Endothelial cell of umbilical vein (primary cell): Measurements from ENCODE around the gene C16orf95. TPM values are rescaled to one million over a fixed set of nuclear protein-coding genes. Genes with fewer than 3 reads are reported as not detected.

Experiments
- BruUV-seq: library from RNA; stranded (reverse); fragments of 400-500 nt; replicated peaks from 2 replicates; lab custom pipeline; 2021; lab: Mats Ljungman, UMichigan
- CTCF ChIA-PET: fragments of 300-600, 350-600 bp; sonication (Branson Sonifier 250); formaldehyde crosslinking; loops from one replicate; lab custom pipeline; 2021; ENCODE audit warnings: antibody characterized with exemption, inconsistent platforms; lab: Charles Lee
- POLR2A ChIA-PET: fragments of 300-600, 350-600 bp; sonication (Branson Sonifier 250); formaldehyde crosslinking; loops from one replicate; lab custom pipeline; 2021; ENCODE audit warnings: antibody characterized with exemption, inconsistent platforms; lab: Charles Lee
- DNase-seq: peaks from one replicate; pipeline ENCODE4 v3.0.0-alpha.2; 2011; ENCODE audit warnings: low read depth, low spot score
- FAIRE-seq: peaks from 2 replicates; lab custom pipeline; 2011; peaks lifted over from hg19 to GRCh38; lab: Jason Lieb, UNC
- H2AFZ ChIP-seq: 2 replicates; pipeline ENCODE4 v1.6.0; 2012; ENCODE audit warnings: low read depth, low read length, control low read depth, inconsistent platforms
- H3K27ac ChIP-seq: 2 replicates; pipeline ENCODE4 v1.5.1; 2011; ENCODE audit warnings: low read depth, mild to moderate bottlenecking, control low read depth, low read length, moderate library complexity; ENCODE audit not compliant: insufficient read depth
- H3K27me3 ChIP-seq, 2 experiments: 2 replicates each; pipeline versions ENCODE4 v1.6.0 to v1.6.1; 2011; ENCODE audit warnings: low read length in 2 of 2, mixed read lengths in 1 of 2; ENCODE audit not compliant: control insufficient read depth in 2 of 2, insufficient read depth in 2 of 2
- H3K36me3 ChIP-seq, 2 experiments: 2 replicates in 1 of 2; 3 replicates in 1 of 2; pipeline ENCODE4 v1.5.1; 2011; ENCODE audit warnings: low read length in 2 of 2, mild to moderate bottlenecking in 1 of 2, moderate library complexity in 1 of 2; ENCODE audit not compliant: control insufficient read depth in 2 of 2, insufficient read depth in 2 of 2; ENCODE audit errors: extremely low read depth in 1 of 2
- H3K4me1 ChIP-seq: 3 replicates; pipeline ENCODE4 v1.5.1; 2011; ENCODE audit warnings: mild to moderate bottlenecking, low read length; ENCODE audit not compliant: control insufficient read depth, insufficient read depth; ENCODE audit errors: extremely low read depth
- H3K4me2 ChIP-seq: 2 replicates; pipeline ENCODE4 v1.6.1; 2011; ENCODE audit warnings: low read length, control low read depth, mixed read lengths; ENCODE audit not compliant: insufficient read depth
- H3K4me3 ChIP-seq, 3 experiments: fragments of 200-600 bp in 1 of 3; sonication (generic), shearing (Covaris generic) in 1 of 3; replicated peaks in 1 of 3; 2 replicates each; pipeline ENCODE4 v1.5.1; 2011 to 2016; ENCODE audit warnings: control low read depth in 3 of 3, low read length in 3 of 3, mild to moderate bottlenecking in 2 of 3, inconsistent platforms in 1 of 3, low read depth in 1 of 3, moderate library complexity in 1 of 3; ENCODE audit not compliant: insufficient read depth in 1 of 3
- H3K79me2 ChIP-seq: 2 replicates; pipeline ENCODE4 v1.6.0; 2012; ENCODE audit warnings: low read length, inconsistent platforms; ENCODE audit not compliant: control insufficient read depth, insufficient read depth
- H3K9ac ChIP-seq: replicated peaks from 2 replicates; pipeline ENCODE3; 2011; ENCODE audit warnings: low read length, control low read depth; ENCODE audit not compliant: insufficient read depth; ENCODE audit errors: extremely low read depth
- H3K9me1 ChIP-seq: replicated peaks from 3 replicates; pipeline ENCODE4 v1.6.0; 2011; ENCODE audit warnings: mild to moderate bottlenecking, low read length; ENCODE audit not compliant: control insufficient read depth, insufficient read depth; ENCODE audit errors: extremely low read depth
- H3K9me3 ChIP-seq: replicated peaks from 2 replicates; pipeline ENCODE4 v1.5.1; 2012; ENCODE audit warnings: low read length, inconsistent platforms; ENCODE audit not compliant: control insufficient read depth, insufficient read depth
- H4K20me1 ChIP-seq: replicated peaks from 2 replicates; pipeline ENCODE3; 2011; ENCODE audit warnings: mild to moderate bottlenecking, low read length; ENCODE audit not compliant: control insufficient read depth, insufficient read depth; ENCODE audit errors: extremely low read depth
- CTCF ChIP-seq, 2 donors: IDR thresholded peaks; 1 replicate in 1 of 2; 2 replicates in 1 of 2; pipeline ENCODE4 v1.5.1; 2011; ENCODE audit warnings: low read length in 2 of 2, mild to moderate bottlenecking in 2 of 2, moderate library complexity in 2 of 2, control low read depth in 1 of 2, inconsistent platforms in 1 of 2, low read depth in 1 of 2; ENCODE audit not compliant: insufficient read depth in 1 of 2; ENCODE audit errors: extremely low read depth in 1 of 2
- EZH2 ChIP-seq: IDR thresholded peaks from 2 replicates; pipeline ENCODE4 v1.6.1; 2012; ENCODE audit warnings: borderline replicate concordance, low read depth, mild to moderate bottlenecking, moderate library complexity, low read length, inconsistent platforms; ENCODE audit not compliant: severe bottlenecking
- FOS ChIP-seq: IDR thresholded peaks from 2 replicates; pipeline ENCODE4 v1.6.1; 2011; ENCODE audit warnings: mild to moderate bottlenecking, low read length, moderate library complexity, borderline replicate concordance; ENCODE audit not compliant: insufficient read depth
- GATA2 ChIP-seq: IDR thresholded peaks from 2 replicates; pipeline ENCODE4 v1.7.0; 2011; ENCODE audit warnings: low read depth, mild to moderate bottlenecking, moderate library complexity, mixed read lengths, low read length; ENCODE audit not compliant: insufficient read length, insufficient read depth
- JUN ChIP-seq: IDR thresholded peaks from 2 replicates; pipeline ENCODE4 v1.6.1; 2011; ENCODE audit warnings: borderline replicate concordance, low read depth; ENCODE audit not compliant: insufficient read length, insufficient read depth
- MAX ChIP-seq: IDR thresholded peaks from 2 replicates; pipeline ENCODE4 v1.6.1; 2011; ENCODE audit not compliant: insufficient read depth, insufficient read length
- MYC ChIP-seq: IDR thresholded peaks from one replicate; pipeline ENCODE4 v1.6.1; 2011; ENCODE audit warnings: mild to moderate bottlenecking, low read depth, low read length
- POLR2A ChIP-seq: IDR thresholded peaks from 2 replicates; pipeline ENCODE4 v1.6.1; 2012; ENCODE audit warnings: low read depth, mild to moderate bottlenecking, control low read depth, low read length
- POLR2AphosphoS5 ChIP-seq: IDR thresholded peaks from 2 replicates; pipeline ENCODE4 v1.6.1; 2012; ENCODE audit warnings: low read depth, mild to moderate bottlenecking, control low read depth, low read length, moderate library complexity; ENCODE audit not compliant: insufficient read depth
- dilution Hi-C: fragments of 300-500 bp; cut with MboI; formaldehyde crosslinking; loops from one replicate; pipeline ENCODE4 v1.15.0; 2019; ENCODE audit warnings: low sequenced_read_pairs; ENCODE audit not compliant: extremely low pct_ligation_motif_present
- intact Hi-C: fragments of 100-400 bp; cut with micrococcal nuclease; formaldehyde crosslinking; loops from one replicate; pipeline ENCODE4 v1.10.0; 2022
- polyA plus RNA-seq, 4 experiments: library from polyadenylated mRNA; depleted of rRNA in 3 of 4; stranded (reverse) in 3 of 4; unstranded in 1 of 4; fragments of >200 nt; gene quantifications; 2 replicates each; pipeline versions ENCODE4 v1.2.1 to v1.2.3, GENCODE V29; 2011 to 2012; ENCODE audit warnings: missing spikeins in 1 of 4
- total RNA-seq: library from RNA; stranded (reverse); gene quantifications from 2 replicates; pipeline ENCODE4 v1.2.3, GENCODE V29; 2021

The C16orf95 gene
- total and polyA plus RNA-seq, 2 donors (not counting 3 experiments of a cell fraction or from before 2014, with no cell fraction given) = 4.0 to 6.6 TPM

GRCh38 chr16:87346517-87347060 is 29.4 kb upstream of the C16orf95 start:
- dilution Hi-C loops (no loop called here), intact Hi-C loops (no loop called here)
- Histone ChIP-seq H3K4me2 (no peak overlapping the region), H3K9me3 (no peaks in the 10 kb centered on the region), H3K27me3 (no peaks in the 10 kb centered on the region), H3K79me2 (peaks cover 1% of the 10 kb centered on the region), H3K9ac (no peak overlapping the region), H3K9me1 (no peaks in the 10 kb centered on the region), H3K27ac (no peak overlapping the region), H3K36me3 (peaks cover 3 to 18% of the 10 kb centered on the region in 2 experiments), H2AFZ (no peak overlapping the region), H3K4me3 (no peak overlapping the region), H3K4me1 (peaks cover 7% of the 10 kb centered on the region), H4K20me1 (no peaks in the 10 kb centered on the region)
- FAIRE-seq (no peak), DNase-seq (no peak)
- TF ChIP-seq GATA2 (no peak), CTCF (IDR thresholded peaks at IDR 0.05; ENCODE audit: extremely low read depth in 1 of 2, insufficient read depth in 1 of 2, low read depth in 1 of 2, low read length in 2 of 2) (no peak), POLR2AphosphoS5 (no peak), FOS (no peak), EZH2 (no peak), JUN (no peak), POLR2A (no peak), MYC (no peak), MAX (no peak)
- CTCF ChIA-PET = no interaction called here
- POLR2A ChIA-PET = no interaction called here
- no TSS peak for BruUV-seq
